Subcutaneous adipose tissue (tissue), 4 donors: ENCODE data around the gene LDLRAD4. TPM values are rescaled to one million over a fixed set of nuclear protein-coding genes. Genes with fewer than 3 reads are reported as not detected.

Experiments used
- total RNA-seq, 4 donors: library from RNA; depleted of rRNA; stranded (reverse); fragments of >200 nt; gene quantifications; one replicate each; pipeline ENCODE4 v1.1.0, GENCODE V29; 2016
- TF ChIP-seq, protein P1 (sequence below): fragments of 450-650 bp; IDR thresholded peaks from one replicate; pipeline ENCODE4 v1.5.1; 2016; ENCODE audit warnings: low read depth, mild to moderate bottlenecking, control low read depth, antibody characterized with exemption, moderate library complexity

The LDLRAD4 gene
- total RNA-seq, 4 donors from 2014 or later: 16.4 to 28.4 (median 21.6) TPM

DNA sequence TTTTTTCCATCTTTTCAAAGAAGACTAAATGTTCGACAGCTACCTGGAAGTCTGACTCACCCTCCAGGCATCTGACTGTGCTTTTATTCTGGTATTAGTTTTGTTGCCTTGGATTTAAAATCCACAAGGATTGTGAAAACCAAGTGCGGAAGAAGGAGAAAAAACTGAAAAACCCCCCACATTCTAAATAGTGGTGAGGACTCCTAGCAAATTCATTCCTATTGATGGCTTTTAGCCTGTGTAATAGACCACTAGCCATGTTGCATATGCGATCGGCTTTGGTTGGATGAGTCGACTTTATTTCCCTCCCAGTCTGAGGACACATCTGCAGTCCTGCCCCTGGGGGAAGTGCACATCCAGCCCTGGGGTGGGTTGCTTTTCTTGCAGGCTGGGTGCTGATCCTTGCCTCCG, 16.9 kb downstream of the LDLRAD4 start:
- TF ChIP-seq, protein P1, sequence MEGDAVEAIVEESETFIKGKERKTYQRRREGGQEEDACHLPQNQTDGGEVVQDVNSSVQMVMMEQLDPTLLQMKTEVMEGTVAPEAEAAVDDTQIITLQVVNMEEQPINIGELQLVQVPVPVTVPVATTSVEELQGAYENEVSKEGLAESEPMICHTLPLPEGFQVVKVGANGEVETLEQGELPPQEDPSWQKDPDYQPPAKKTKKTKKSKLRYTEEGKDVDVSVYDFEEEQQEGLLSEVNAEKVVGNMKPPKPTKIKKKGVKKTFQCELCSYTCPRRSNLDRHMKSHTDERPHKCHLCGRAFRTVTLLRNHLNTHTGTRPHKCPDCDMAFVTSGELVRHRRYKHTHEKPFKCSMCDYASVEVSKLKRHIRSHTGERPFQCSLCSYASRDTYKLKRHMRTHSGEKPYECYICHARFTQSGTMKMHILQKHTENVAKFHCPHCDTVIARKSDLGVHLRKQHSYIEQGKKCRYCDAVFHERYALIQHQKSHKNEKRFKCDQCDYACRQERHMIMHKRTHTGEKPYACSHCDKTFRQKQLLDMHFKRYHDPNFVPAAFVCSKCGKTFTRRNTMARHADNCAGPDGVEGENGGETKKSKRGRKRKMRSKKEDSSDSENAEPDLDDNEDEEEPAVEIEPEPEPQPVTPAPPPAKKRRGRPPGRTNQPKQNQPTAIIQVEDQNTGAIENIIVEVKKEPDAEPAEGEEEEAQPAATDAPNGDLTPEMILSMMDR: no peak

GRCh38 chr18:13235981-13236380, 17.4 kb downstream of the LDLRAD4 start:
- TF ChIP-seq, protein P1: no peak

GRCh38 chr18:13236411-13236810, 17.9 kb downstream of the LDLRAD4 start:
- TF ChIP-seq, protein P1: no peak

- TF ChIP-seq, protein P1: no peak
These were observed 18.5 kb downstream of the LDLRAD4 start for GRCh38 chr18:13237073-13237472.

DNA sequence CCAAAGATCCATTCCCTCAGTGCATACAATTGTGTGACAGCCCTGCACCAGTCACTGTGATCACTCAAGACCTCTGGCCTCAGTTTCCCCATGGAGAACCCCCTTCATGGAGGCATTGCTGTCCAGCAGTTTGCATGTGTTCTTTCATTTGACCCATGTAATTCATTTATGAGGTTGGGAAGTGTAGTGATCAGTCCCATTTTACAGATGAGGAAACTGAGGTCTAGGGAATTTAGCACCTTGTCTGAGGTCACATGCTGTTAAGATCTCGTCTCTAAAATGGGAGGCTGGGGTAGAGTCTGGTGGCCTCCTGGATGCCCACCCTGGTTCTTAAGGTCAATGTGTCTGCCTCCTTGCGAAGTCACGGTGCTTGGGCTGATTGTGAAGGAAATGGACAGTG, 19.1 kb downstream of the LDLRAD4 start:
- TF ChIP-seq, protein P1: no peak

DNA sequence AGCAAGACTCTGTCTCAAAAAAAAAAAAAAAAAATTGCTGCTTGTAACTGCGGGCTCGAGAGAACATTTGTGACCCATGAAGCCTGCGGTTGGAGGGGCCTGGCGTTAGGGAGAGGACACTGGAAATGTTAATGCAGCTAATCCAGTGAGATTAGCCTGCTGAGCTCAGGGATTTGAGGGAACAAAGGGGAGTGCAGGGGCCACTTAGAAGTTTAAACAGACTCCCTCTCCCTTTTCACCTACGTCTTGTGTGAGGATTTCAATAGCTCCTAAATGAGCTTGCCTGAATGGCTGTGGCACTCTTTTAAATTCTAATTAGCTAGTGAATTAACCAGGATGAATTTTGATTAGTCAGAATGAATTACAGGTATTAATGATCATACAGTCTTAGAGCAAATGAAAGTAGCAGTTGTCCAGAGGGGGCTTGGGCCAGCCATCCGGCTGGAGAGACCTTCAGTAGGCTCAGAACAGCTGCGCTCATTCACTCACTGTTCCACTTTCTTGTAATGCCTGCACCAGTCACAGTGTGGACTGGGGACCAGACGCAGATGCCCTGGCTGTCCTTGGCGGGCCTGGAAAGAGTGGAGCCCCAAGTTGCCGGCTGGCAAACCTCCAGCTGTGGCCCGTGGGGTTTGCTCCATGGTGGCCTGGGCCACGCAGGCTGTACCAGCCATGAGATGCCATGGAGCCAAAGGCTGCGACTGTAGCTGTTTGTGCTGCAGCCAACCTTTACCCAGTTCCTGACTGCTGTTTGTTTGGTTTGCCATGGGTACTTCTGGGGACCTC, 20.8 kb downstream of the LDLRAD4 start:
- TF ChIP-seq, protein P1: no peak

- TF ChIP-seq, protein P1: no peak
These were observed 21.6 kb downstream of the LDLRAD4 start for GRCh38 chr18:13240060-13240725.
